Suprapubic skin (tissue), 3 donors: ENCODE measurements around the gene ARRDC3.

Experiments used
- EP300 ChIP-seq: sonication (generic); formaldehyde crosslinking; IDR thresholded peaks from one replicate; pipeline ENCODE4 v1.6.1; 2017; ENCODE audit warnings: antibody characterized with exemption
- POLR2A ChIP-seq, 2 donors: fragments of 450-650 bp; IDR thresholded peaks; one replicate each; pipeline ENCODE4 v1.6.1; 2017; ENCODE audit warnings: antibody characterized with exemption in 2 of 2, mild to moderate bottlenecking in 2 of 2, moderate library complexity in 2 of 2
- TF ChIP-seq, protein P1 (sequence below), 2 donors: fragments of 200-600 bp in 1 of 2; fragments of 450-650 bp in 1 of 2; sonication (generic) in 1 of 2; IDR thresholded peaks; one replicate each; pipeline ENCODE4 v1.5.1; 2016 to 2019; ENCODE audit warnings: antibody characterized with exemption in 2 of 2, mild to moderate bottlenecking in 1 of 2, moderate library complexity in 1 of 2

DNA sequence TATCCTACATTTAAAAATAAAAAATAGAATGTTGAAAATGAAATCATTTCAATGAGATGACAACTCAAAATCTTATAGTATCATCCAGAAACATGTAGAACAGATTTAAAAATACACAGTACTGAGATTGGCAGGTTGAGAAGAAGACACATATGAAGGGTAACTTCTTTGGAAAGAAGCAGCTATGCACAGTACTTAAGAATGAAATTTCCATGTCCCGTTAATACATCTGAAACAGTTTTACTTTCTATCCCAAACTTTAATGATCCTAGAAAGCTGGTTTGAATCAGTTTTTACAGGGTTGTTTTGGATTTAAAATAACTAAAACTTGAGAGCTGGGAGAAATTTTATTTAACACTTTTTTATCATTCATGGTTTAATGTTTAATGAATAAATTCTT is 36.0 kb upstream of the ARRDC3 start:
- TF ChIP-seq, protein P1, sequence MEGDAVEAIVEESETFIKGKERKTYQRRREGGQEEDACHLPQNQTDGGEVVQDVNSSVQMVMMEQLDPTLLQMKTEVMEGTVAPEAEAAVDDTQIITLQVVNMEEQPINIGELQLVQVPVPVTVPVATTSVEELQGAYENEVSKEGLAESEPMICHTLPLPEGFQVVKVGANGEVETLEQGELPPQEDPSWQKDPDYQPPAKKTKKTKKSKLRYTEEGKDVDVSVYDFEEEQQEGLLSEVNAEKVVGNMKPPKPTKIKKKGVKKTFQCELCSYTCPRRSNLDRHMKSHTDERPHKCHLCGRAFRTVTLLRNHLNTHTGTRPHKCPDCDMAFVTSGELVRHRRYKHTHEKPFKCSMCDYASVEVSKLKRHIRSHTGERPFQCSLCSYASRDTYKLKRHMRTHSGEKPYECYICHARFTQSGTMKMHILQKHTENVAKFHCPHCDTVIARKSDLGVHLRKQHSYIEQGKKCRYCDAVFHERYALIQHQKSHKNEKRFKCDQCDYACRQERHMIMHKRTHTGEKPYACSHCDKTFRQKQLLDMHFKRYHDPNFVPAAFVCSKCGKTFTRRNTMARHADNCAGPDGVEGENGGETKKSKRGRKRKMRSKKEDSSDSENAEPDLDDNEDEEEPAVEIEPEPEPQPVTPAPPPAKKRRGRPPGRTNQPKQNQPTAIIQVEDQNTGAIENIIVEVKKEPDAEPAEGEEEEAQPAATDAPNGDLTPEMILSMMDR (IDR thresholded peaks at IDR 0.05), result no peak
- no peak for TF ChIP-seq POLR2A (IDR thresholded peaks at IDR 0.05)
- TF ChIP-seq EP300, result no peak
